ENCODE data around the gene SEC14L3. TPM values are rescaled to one million over a fixed set of nuclear protein-coding genes. Genes with fewer than 3 reads are reported as not detected.
A peak's percentile ranks its signal among the peaks of the same experiment; 100 is the strongest.

The SEC14L3 gene
- total RNA-seq, 1 donor from 2014 or later = not detected

- DNase-seq (no peak), ATAC-seq (ENCODE audit: low read depth) (no peak)
- intact Hi-C loops (cut with micrococcal nuclease) = no loop called here
- peaks cover 36% of the 10 kb centered on the region for H3K27me3 Mint-ChIP-seq
- H3K9me3 Mint-ChIP-seq = peaks cover 6% of the 10 kb centered on the region
- no peaks in the 10 kb centered on the region for H3K36me3 Mint-ChIP-seq (ENCODE audit: low read depth)
- TF ChIP-seq, protein P1, sequence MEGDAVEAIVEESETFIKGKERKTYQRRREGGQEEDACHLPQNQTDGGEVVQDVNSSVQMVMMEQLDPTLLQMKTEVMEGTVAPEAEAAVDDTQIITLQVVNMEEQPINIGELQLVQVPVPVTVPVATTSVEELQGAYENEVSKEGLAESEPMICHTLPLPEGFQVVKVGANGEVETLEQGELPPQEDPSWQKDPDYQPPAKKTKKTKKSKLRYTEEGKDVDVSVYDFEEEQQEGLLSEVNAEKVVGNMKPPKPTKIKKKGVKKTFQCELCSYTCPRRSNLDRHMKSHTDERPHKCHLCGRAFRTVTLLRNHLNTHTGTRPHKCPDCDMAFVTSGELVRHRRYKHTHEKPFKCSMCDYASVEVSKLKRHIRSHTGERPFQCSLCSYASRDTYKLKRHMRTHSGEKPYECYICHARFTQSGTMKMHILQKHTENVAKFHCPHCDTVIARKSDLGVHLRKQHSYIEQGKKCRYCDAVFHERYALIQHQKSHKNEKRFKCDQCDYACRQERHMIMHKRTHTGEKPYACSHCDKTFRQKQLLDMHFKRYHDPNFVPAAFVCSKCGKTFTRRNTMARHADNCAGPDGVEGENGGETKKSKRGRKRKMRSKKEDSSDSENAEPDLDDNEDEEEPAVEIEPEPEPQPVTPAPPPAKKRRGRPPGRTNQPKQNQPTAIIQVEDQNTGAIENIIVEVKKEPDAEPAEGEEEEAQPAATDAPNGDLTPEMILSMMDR (IDR thresholded peaks at IDR 0.05) = no peak
- ChIA-PET CTCF (no interaction called here), POLR2A (no interaction called here)
- H3K4me1 Mint-ChIP-seq = peaks cover 12% of the 10 kb centered on the region
- H3K4me3 Mint-ChIP-seq = no peak overlapping the region
- H3K27ac Mint-ChIP-seq = no peak overlapping the region
Observed at GRCh38 chr22:30441088-30441487, 30.7 kb downstream of the SEC14L3 start.

- Mint-ChIP-seq H3K9me3 (peaks cover 10% of the 10 kb centered on the region), H3K4me1 (peaks cover 20% of the 10 kb centered on the region), H3K27ac (no peak overlapping the region), H3K27me3 (peaks cover 31% of the 10 kb centered on the region), H3K4me3 (no peak overlapping the region), H3K36me3 (ENCODE audit: low read depth) (peaks cover 4% of the 10 kb centered on the region)
- ChIA-PET POLR2A (no interaction called here), CTCF (interaction anchor here (0.9 kb wide), 1 partner anchor 16 kb away, joined by 3 read pairs; no protein-coding TSS in a partner anchor)
- intact Hi-C loops (cut with micrococcal nuclease) = no loop called here
- TF ChIP-seq, protein P1 (IDR thresholded peaks at IDR 0.05) = no peak
- DNase-seq = no peak
- ATAC-seq (ENCODE audit: low read depth) = no peak
Observed at GRCh38 chr22:30439836-30440235, 32.0 kb downstream of the SEC14L3 start.

- no peak overlapping the region for H3K27ac Mint-ChIP-seq
- peaks cover 4% of the 10 kb centered on the region for H3K36me3 Mint-ChIP-seq (ENCODE audit: low read depth)
- H3K4me3 Mint-ChIP-seq = no peak overlapping the region
- peaks cover 10% of the 10 kb centered on the region for H3K9me3 Mint-ChIP-seq
- H3K4me1 Mint-ChIP-seq = peaks cover 23% of the 10 kb centered on the region
- TF ChIP-seq, protein P1 (IDR thresholded peaks at IDR 0.05) = no peak
- ATAC-seq (ENCODE audit: low read depth) (no peak), DNase-seq (no peak)
- peaks cover 30% of the 10 kb centered on the region for H3K27me3 Mint-ChIP-seq
- CTCF ChIA-PET = no interaction called here
- intact Hi-C loops (cut with micrococcal nuclease) = no loop called here
- POLR2A ChIA-PET = no interaction called here
Observed at GRCh38 chr22:30439226-30439625, 32.6 kb downstream of the SEC14L3 start.

GRCh38 chr22:30438559-30438958, 33.3 kb downstream of the SEC14L3 start:
- H3K4me1 Mint-ChIP-seq = peaks cover 23% of the 10 kb centered on the region
- DNase-seq = no peak
- no peak for ATAC-seq (ENCODE audit: low read depth)
- no peak overlapping the region for H3K27ac Mint-ChIP-seq
- peaks cover 10% of the 10 kb centered on the region for H3K9me3 Mint-ChIP-seq
- intact Hi-C loops (cut with micrococcal nuclease) = no loop called here
- TF ChIP-seq, protein P1 (IDR thresholded peaks at IDR 0.05) = no peak
- no peak overlapping the region for H3K4me3 Mint-ChIP-seq
- POLR2A ChIA-PET = no interaction called here
- CTCF ChIA-PET = no interaction called here
- H3K27me3 Mint-ChIP-seq = peaks cover 28% of the 10 kb centered on the region
- H3K36me3 Mint-ChIP-seq (ENCODE audit: low read depth) = peaks cover 4% of the 10 kb centered on the region

- H3K9me3 Mint-ChIP-seq = peaks cover 5% of the 10 kb centered on the region
- H3K27ac Mint-ChIP-seq = peak overlapping the region; percentile 79
- peak overlapping the region; percentile 64 for H3K4me3 Mint-ChIP-seq
- ChIA-PET POLR2A (interaction anchor here (5.2 kb wide), 1 partner anchor 11 kb away, joined by 36 read pairs; the partner anchor contains the start of gene MTFP1), CTCF (interaction anchor here (1.2 kb wide), 1 partner anchor 10 kb away, joined by 8 read pairs; the partner anchor contains the start of gene MTFP1)
- no peak for ATAC-seq (ENCODE audit: low read depth)
- no peak for DNase-seq
- intact Hi-C loops (cut with micrococcal nuclease) = no loop called here
- peaks cover 4% of the 10 kb centered on the region for H3K36me3 Mint-ChIP-seq (ENCODE audit: low read depth)
- H3K27me3 Mint-ChIP-seq = peaks cover 18% of the 10 kb centered on the region
- peaks cover 14% of the 10 kb centered on the region for H3K4me1 Mint-ChIP-seq
- TF ChIP-seq, protein P1 (IDR thresholded peaks at IDR 0.05) = no peak
Observed at GRCh38 chr22:30436196-30436595, 35.6 kb downstream of the SEC14L3 start.

Measured in activated B cell treated with CpG ODN at 0.5 μM for 24 hours (primary cell).